GM23338 (cell line): ENCODE measurements around the gene IKZF1. TPM values are rescaled to one million over a fixed set of nuclear protein-coding genes. Genes with fewer than 3 reads are reported as not detected.

Source experiments
- ATAC-seq: fragments of 200-7000 bp; cut with Tn5 transposase; 3 replicates; pipeline ENCODE4 v1.9.1; 2020
- DNase-seq: peaks from one replicate; pipeline ENCODE4 v3.0.0-alpha.2; 2015; ENCODE audit warnings: low spot score
- H2AFZ ChIP-seq: fragments of 200-600 bp; sonication (generic); 2 replicates; pipeline ENCODE4 v1.8.0; 2016; ENCODE audit warnings: antibody characterized with exemption, mild to moderate bottlenecking, moderate library complexity
- H3F3A ChIP-seq: fragments of 200-600 bp; sonication (generic); replicated peaks from 2 replicates; pipeline ENCODE4 v1.8.0; 2017; ENCODE audit warnings: antibody characterized with exemption, mixed run types, low read depth
- H3K27ac ChIP-seq: fragments of 200-600 bp; sonication (generic); 2 replicates; pipeline ENCODE4 v1.6.1; 2016; ENCODE audit warnings: low read depth
- H3K27me3 ChIP-seq: fragments of 200-600 bp; sonication (generic); 2 replicates; pipeline ENCODE4 v1.8.0; 2016; ENCODE audit warnings: mild to moderate bottlenecking, mixed run types, moderate library complexity; ENCODE audit not compliant: insufficient read depth
- H3K36me3 ChIP-seq: fragments of 200-600 bp; sonication (generic); 2 replicates; pipeline ENCODE4 v1.8.0; 2016; ENCODE audit warnings: mild to moderate bottlenecking; ENCODE audit not compliant: insufficient read depth
- H3K4me1 ChIP-seq: fragments of 200-600 bp; sonication (generic); 2 replicates; pipeline ENCODE4 v1.8.0; 2016; ENCODE audit warnings: mild to moderate bottlenecking, moderate library complexity; ENCODE audit not compliant: insufficient read depth
- H3K4me2 ChIP-seq: fragments of 200-600 bp; sonication (generic); 2 replicates; pipeline ENCODE4 v1.7.1; 2017; ENCODE audit warnings: mixed run types
- H3K4me3 ChIP-seq: fragments of 200-600 bp; sonication (generic); 2 replicates; pipeline ENCODE4 v1.6.1; 2016; ENCODE audit warnings: mixed run types
- H3K79me2 ChIP-seq: fragments of 200-600 bp; sonication (generic); replicated peaks from 2 replicates; pipeline ENCODE4 v1.8.0; 2017; ENCODE audit warnings: mild to moderate bottlenecking; ENCODE audit not compliant: insufficient read depth
- H3K9me2 ChIP-seq: fragments of 200-600 bp; sonication (generic); 2 replicates; pipeline ENCODE4 v1.8.0; 2017; ENCODE audit not compliant: insufficient read depth
- H4K20me1 ChIP-seq: fragments of 200-600 bp; sonication (generic); replicated peaks from 2 replicates; pipeline ENCODE4 v1.8.0; 2017; ENCODE audit warnings: mild to moderate bottlenecking; ENCODE audit not compliant: insufficient read depth
- H3K27ac Mint-ChIP-seq: 2 replicates; pipeline ENCODE4 v1.8.0; 2020; ENCODE audit warnings: inconsistent platforms, mild to moderate bottlenecking, moderate library complexity, mixed read lengths
- H3K27me3 Mint-ChIP-seq: 3 replicates; pipeline ENCODE4 v1.8.0; 2022; ENCODE audit warnings: low read depth, mild to moderate bottlenecking, moderate library complexity, mixed read lengths, inconsistent platforms; ENCODE audit not compliant: insufficient read depth, poor library complexity
- H3K36me3 Mint-ChIP-seq: 3 replicates; pipeline ENCODE4 v1.8.0; 2021; ENCODE audit warnings: low read depth, mild to moderate bottlenecking, inconsistent platforms, moderate library complexity, mixed read lengths
- H3K4me1 Mint-ChIP-seq: 3 replicates; pipeline ENCODE4 v1.8.0; 2020; ENCODE audit warnings: mild to moderate bottlenecking, inconsistent platforms, mixed read lengths
- H3K4me3 Mint-ChIP-seq: 3 replicates; pipeline ENCODE4 v1.8.0; 2021; ENCODE audit warnings: moderate library complexity, mild to moderate bottlenecking, inconsistent platforms, mixed read lengths
- H3K9me3 Mint-ChIP-seq: 3 replicates; pipeline ENCODE4 v1.8.0; 2020; ENCODE audit warnings: moderate library complexity, mild to moderate bottlenecking, inconsistent platforms, mixed read lengths
- CREB1 ChIP-seq: fragments of 250-450 bp; sonication (Bioruptor Pico); IDR thresholded peaks from 2 replicates; pipeline ENCODE4 v1.5.0; 2020; ENCODE audit warnings: low read depth, mild to moderate bottlenecking, moderate library complexity
- CTCF ChIP-seq, 2 experiments: fragments of 200-600 bp in 1 of 2; sonication (generic) in 1 of 2; conservative IDR thresholded peaks; 2 replicates each; pipeline versions ENCODE4 v1.5.1 to v1.6.1; 2016 to 2017; ENCODE audit warnings: antibody characterized with exemption in 2 of 2, low read depth in 2 of 2, mild to moderate bottlenecking in 2 of 2, moderate library complexity in 1 of 2
- ETS1 ChIP-seq: IDR thresholded peaks from 2 replicates; pipeline ENCODE4 v1.6.1; 2016; ENCODE audit warnings: antibody characterized with exemption
- EZH2 ChIP-seq: fragments of 200-600 bp; sonication (generic); IDR thresholded peaks from one replicate; pipeline ENCODE4 v1.8.0; 2017; ENCODE audit warnings: antibody characterized with exemption, mild to moderate bottlenecking, low read depth; ENCODE audit not compliant: unreplicated experiment
- EZH2phosphoT487 ChIP-seq: fragments of 200-600 bp; sonication (generic); IDR thresholded peaks from one replicate; pipeline ENCODE4 v1.8.1; 2018; ENCODE audit warnings: antibody characterized with exemption; ENCODE audit not compliant: unreplicated experiment
- NANOG ChIP-seq: IDR thresholded peaks from 2 replicates; pipeline ENCODE4 v1.6.1; 2016; ENCODE audit warnings: antibody characterized with exemption, borderline replicate concordance
- POLR2AphosphoS5 ChIP-seq: IDR thresholded peaks from 2 replicates; pipeline ENCODE4 v1.6.1; 2016; ENCODE audit warnings: antibody characterized with exemption, low read depth
- STAT1 ChIP-seq: IDR thresholded peaks from one replicate; pipeline ENCODE4 v1.6.1; 2016; ENCODE audit warnings: antibody characterized with exemption; ENCODE audit not compliant: unreplicated experiment
- ZNF331 ChIP-seq: fragments of 250-450 bp; sonication (Bioruptor Pico); IDR thresholded peaks from 2 replicates; pipeline ENCODE4 v1.5.0; 2020; ENCODE audit warnings: low read depth, mild to moderate bottlenecking, moderate library complexity
- polyA plus RNA-seq: library from polyadenylated mRNA; unstranded; fragments of >200 nt; fragmentation: Nextera tagmentation; extraction: Ambion mirVana; gene quantifications from 2 replicates; pipeline ENCODE4 v1.2.1, GENCODE V29; 2016
- total RNA-seq: library from RNA; depleted of rRNA; stranded (reverse); fragments of >200 nt; shearing (Covaris generic); gene quantifications from 2 replicates; pipeline ENCODE4 v1.2.3, GENCODE V29; 2014

Gene IKZF1
- total and polyA plus RNA-seq, 2 experiments from 2014 or later: 0.57 to 1.8 TPM

- H3F3A ChIP-seq: no peaks in the 10 kb centered on the region
- no peak overlapping the region for H3K4me3 ChIP-seq
- Mint-ChIP-seq H3K27me3 (no peaks in the 10 kb centered on the region), H3K27ac (no peak overlapping the region), H3K36me3 (no peaks in the 10 kb centered on the region), H3K9me3 (no peaks in the 10 kb centered on the region), H3K4me3 (no peak overlapping the region), H3K4me1 (no peaks in the 10 kb centered on the region)
- no peaks in the 10 kb centered on the region for H4K20me1 ChIP-seq
- no peak overlapping the region for H3K4me2 ChIP-seq
- DNase-seq: peak; percentile 85
- ATAC-seq: peak; percentile 76
- H3K79me2 ChIP-seq: no peaks in the 10 kb centered on the region
- no peaks in the 10 kb centered on the region for H3K36me3 ChIP-seq
- H3K9me2 ChIP-seq: no peaks in the 10 kb centered on the region
- no peaks in the 10 kb centered on the region for H3K4me1 ChIP-seq
- no peak overlapping the region for H2AFZ ChIP-seq
- H3K27me3 ChIP-seq: no peaks in the 10 kb centered on the region
- TF ChIP-seq EZH2phosphoT487: no peak
- no peak for TF ChIP-seq POLR2AphosphoS5
- TF ChIP-seq CTCF (conservative IDR thresholded peaks at IDR 0.05; ENCODE audit: low read depth in 2 of 2): peak; percentile 93 to 96
- TF ChIP-seq EZH2: no peak
- H3K27ac ChIP-seq: no peak overlapping the region
These were observed 64.9 kb downstream of the IKZF1 start for GRCh38 chr7:50369143-50370026.

- no peak overlapping the region for H3K27ac ChIP-seq
- no peak overlapping the region for H3K4me3 ChIP-seq
- Mint-ChIP-seq H3K36me3 (no peaks in the 10 kb centered on the region), H3K9me3 (no peaks in the 10 kb centered on the region), H3K4me3 (no peak overlapping the region), H3K27ac (no peak overlapping the region), H3K4me1 (no peaks in the 10 kb centered on the region), H3K27me3 (no peaks in the 10 kb centered on the region)
- H3K36me3 ChIP-seq: no peaks in the 10 kb centered on the region
- no peaks in the 10 kb centered on the region for H3F3A ChIP-seq
- no peak overlapping the region for H2AFZ ChIP-seq
- no peaks in the 10 kb centered on the region for H3K79me2 ChIP-seq
- no peaks in the 10 kb centered on the region for H4K20me1 ChIP-seq
- no peak for DNase-seq
- no peak for ATAC-seq
- no peaks in the 10 kb centered on the region for H3K4me1 ChIP-seq
- H3K4me2 ChIP-seq: no peak overlapping the region
- no peaks in the 10 kb centered on the region for H3K9me2 ChIP-seq
- H3K27me3 ChIP-seq: no peaks in the 10 kb centered on the region
- no peak for TF ChIP-seq NANOG
- no peak for TF ChIP-seq EZH2
- TF ChIP-seq CTCF (conservative IDR thresholded peaks at IDR 0.05; ENCODE audit: low read depth in 2 of 2): no peak
- TF ChIP-seq STAT1: no peak
- TF ChIP-seq ZNF331: no peak
- TF ChIP-seq ETS1: no peak
- TF ChIP-seq CREB1 (CRISPR knock-in tag): no peak
These were observed 66.4 kb downstream of the IKZF1 start for GRCh38 chr7:50370884-50371283.
